GM23338 (cell line): ENCODE data around the gene NCAPH2. TPM values are rescaled to one million over a fixed set of nuclear protein-coding genes. Genes with fewer than 3 reads are reported as not detected.
A peak's percentile ranks its signal among the peaks of the same experiment; 100 is the strongest.

Source experiments
- ATAC-seq: fragments of 200-7000 bp; cut with Tn5 transposase; 3 replicates; pipeline ENCODE4 v1.9.1; 2020
- DNase-seq: peaks from one replicate; pipeline ENCODE4 v3.0.0-alpha.2; 2015; ENCODE audit warnings: low spot score
- H2AFZ ChIP-seq: fragments of 200-600 bp; sonication (generic); 2 replicates; pipeline ENCODE4 v1.8.0; 2016; ENCODE audit warnings: antibody characterized with exemption, mild to moderate bottlenecking, moderate library complexity
- H3F3A ChIP-seq: fragments of 200-600 bp; sonication (generic); replicated peaks from 2 replicates; pipeline ENCODE4 v1.8.0; 2017; ENCODE audit warnings: antibody characterized with exemption, mixed run types, low read depth
- H3K27ac ChIP-seq: fragments of 200-600 bp; sonication (generic); 2 replicates; pipeline ENCODE4 v1.6.1; 2016; ENCODE audit warnings: low read depth
- H3K27me3 ChIP-seq: fragments of 200-600 bp; sonication (generic); 2 replicates; pipeline ENCODE4 v1.8.0; 2016; ENCODE audit warnings: mild to moderate bottlenecking, mixed run types, moderate library complexity; ENCODE audit not compliant: insufficient read depth
- H3K36me3 ChIP-seq: fragments of 200-600 bp; sonication (generic); 2 replicates; pipeline ENCODE4 v1.8.0; 2016; ENCODE audit warnings: mild to moderate bottlenecking; ENCODE audit not compliant: insufficient read depth
- H3K4me1 ChIP-seq: fragments of 200-600 bp; sonication (generic); 2 replicates; pipeline ENCODE4 v1.8.0; 2016; ENCODE audit warnings: mild to moderate bottlenecking, moderate library complexity; ENCODE audit not compliant: insufficient read depth
- H3K4me2 ChIP-seq: fragments of 200-600 bp; sonication (generic); 2 replicates; pipeline ENCODE4 v1.7.1; 2017; ENCODE audit warnings: mixed run types
- H3K4me3 ChIP-seq: fragments of 200-600 bp; sonication (generic); 2 replicates; pipeline ENCODE4 v1.6.1; 2016; ENCODE audit warnings: mixed run types
- H3K79me2 ChIP-seq: fragments of 200-600 bp; sonication (generic); replicated peaks from 2 replicates; pipeline ENCODE4 v1.8.0; 2017; ENCODE audit warnings: mild to moderate bottlenecking; ENCODE audit not compliant: insufficient read depth
- H3K9me2 ChIP-seq: fragments of 200-600 bp; sonication (generic); 2 replicates; pipeline ENCODE4 v1.8.0; 2017; ENCODE audit not compliant: insufficient read depth
- H4K20me1 ChIP-seq: fragments of 200-600 bp; sonication (generic); replicated peaks from 2 replicates; pipeline ENCODE4 v1.8.0; 2017; ENCODE audit warnings: mild to moderate bottlenecking; ENCODE audit not compliant: insufficient read depth
- H3K27ac Mint-ChIP-seq: 2 replicates; pipeline ENCODE4 v1.8.0; 2020; ENCODE audit warnings: inconsistent platforms, mild to moderate bottlenecking, moderate library complexity, mixed read lengths
- H3K27me3 Mint-ChIP-seq: 3 replicates; pipeline ENCODE4 v1.8.0; 2022; ENCODE audit warnings: low read depth, mild to moderate bottlenecking, moderate library complexity, mixed read lengths, inconsistent platforms; ENCODE audit not compliant: insufficient read depth, poor library complexity
- H3K36me3 Mint-ChIP-seq: 3 replicates; pipeline ENCODE4 v1.8.0; 2021; ENCODE audit warnings: low read depth, mild to moderate bottlenecking, inconsistent platforms, moderate library complexity, mixed read lengths
- H3K4me1 Mint-ChIP-seq: 3 replicates; pipeline ENCODE4 v1.8.0; 2020; ENCODE audit warnings: mild to moderate bottlenecking, inconsistent platforms, mixed read lengths
- H3K4me3 Mint-ChIP-seq: 3 replicates; pipeline ENCODE4 v1.8.0; 2021; ENCODE audit warnings: moderate library complexity, mild to moderate bottlenecking, inconsistent platforms, mixed read lengths
- H3K9me3 Mint-ChIP-seq: 3 replicates; pipeline ENCODE4 v1.8.0; 2020; ENCODE audit warnings: moderate library complexity, mild to moderate bottlenecking, inconsistent platforms, mixed read lengths
- CTCF ChIP-seq, 2 experiments: fragments of 200-600 bp in 1 of 2; sonication (generic) in 1 of 2; conservative IDR thresholded peaks; 2 replicates each; pipeline versions ENCODE4 v1.5.1 to v1.6.1; 2016 to 2017; ENCODE audit warnings: antibody characterized with exemption in 2 of 2, low read depth in 2 of 2, mild to moderate bottlenecking in 2 of 2, moderate library complexity in 1 of 2
- ETS1 ChIP-seq: IDR thresholded peaks from 2 replicates; pipeline ENCODE4 v1.6.1; 2016; ENCODE audit warnings: antibody characterized with exemption
- EZH2 ChIP-seq: fragments of 200-600 bp; sonication (generic); IDR thresholded peaks from one replicate; pipeline ENCODE4 v1.8.0; 2017; ENCODE audit warnings: antibody characterized with exemption, mild to moderate bottlenecking, low read depth; ENCODE audit not compliant: unreplicated experiment
- EZH2phosphoT487 ChIP-seq: fragments of 200-600 bp; sonication (generic); IDR thresholded peaks from one replicate; pipeline ENCODE4 v1.8.1; 2018; ENCODE audit warnings: antibody characterized with exemption; ENCODE audit not compliant: unreplicated experiment
- NANOG ChIP-seq: IDR thresholded peaks from 2 replicates; pipeline ENCODE4 v1.6.1; 2016; ENCODE audit warnings: antibody characterized with exemption, borderline replicate concordance
- POLR2AphosphoS5 ChIP-seq: IDR thresholded peaks from 2 replicates; pipeline ENCODE4 v1.6.1; 2016; ENCODE audit warnings: antibody characterized with exemption, low read depth
- REST ChIP-seq: IDR thresholded peaks from one replicate; pipeline ENCODE4 v1.6.1; 2018; ENCODE audit warnings: antibody characterized with exemption; ENCODE audit not compliant: unreplicated experiment
- STAT1 ChIP-seq: IDR thresholded peaks from one replicate; pipeline ENCODE4 v1.6.1; 2016; ENCODE audit warnings: antibody characterized with exemption; ENCODE audit not compliant: unreplicated experiment
- ZNF331 ChIP-seq: fragments of 250-450 bp; sonication (Bioruptor Pico); IDR thresholded peaks from 2 replicates; pipeline ENCODE4 v1.5.0; 2020; ENCODE audit warnings: low read depth, mild to moderate bottlenecking, moderate library complexity
- ZNF462 ChIP-seq: fragments of 250-450 bp; sonication (Bioruptor Pico); IDR thresholded peaks from 2 replicates; pipeline ENCODE4 v1.5.0; 2020; ENCODE audit warnings: mild to moderate bottlenecking, moderate library complexity
- polyA plus RNA-seq: library from polyadenylated mRNA; unstranded; fragments of >200 nt; fragmentation: Nextera tagmentation; extraction: Ambion mirVana; gene quantifications from 2 replicates; pipeline ENCODE4 v1.2.1, GENCODE V29; 2016
- total RNA-seq: library from RNA; depleted of rRNA; stranded (reverse); fragments of >200 nt; shearing (Covaris generic); gene quantifications from 2 replicates; pipeline ENCODE4 v1.2.3, GENCODE V29; 2014

NCAPH2 gene
- total and polyA plus RNA-seq, 2 experiments from 2014 or later, result 52.2 to 76.1 TPM

- H3K4me1 Mint-ChIP-seq, result peaks cover 25% of the 10 kb centered on the region
- no peak overlapping the region for H3K27ac Mint-ChIP-seq
- Histone ChIP-seq H3K36me3 (no peaks in the 10 kb centered on the region), H3K4me3 (no peak overlapping the region), H3F3A (no peaks in the 10 kb centered on the region), H4K20me1 (peaks cover 21% of the 10 kb centered on the region), H3K79me2 (peaks cover 23% of the 10 kb centered on the region), H2AFZ (0 out of 2 replicates have a peak overlapping the region, but pooled peaks have one; percentile 14), H3K9me2 (no peaks in the 10 kb centered on the region), H3K27me3 (peaks cover 23% of the 10 kb centered on the region), H3K4me2 (no peak overlapping the region), H3K4me1 (peaks cover 11% of the 10 kb centered on the region), H3K27ac (no peak overlapping the region)
- H3K27me3 Mint-ChIP-seq, result peaks cover 46% of the 10 kb centered on the region
- no peaks in the 10 kb centered on the region for H3K36me3 Mint-ChIP-seq
- no peak for ATAC-seq
- H3K4me3 Mint-ChIP-seq, result no peak overlapping the region; the same call in 2 of the 3 replicates
- H3K9me3 Mint-ChIP-seq, result no peaks in the 10 kb centered on the region; the same call in 2 of the 3 replicates
- no peak for DNase-seq
- TF ChIP-seq CTCF (conservative IDR thresholded peaks at IDR 0.05; ENCODE audit: low read depth in 2 of 2), result no peak
- TF ChIP-seq POLR2AphosphoS5, result no peak
- TF ChIP-seq EZH2phosphoT487, result no peak
- no peak for TF ChIP-seq REST
- no peak for TF ChIP-seq EZH2
- TF ChIP-seq ZNF331 (CRISPR knock-in tag), result no peak
- no peak for TF ChIP-seq ZNF462 (CRISPR knock-in tag)
- TF ChIP-seq STAT1, result no peak
- no peak for TF ChIP-seq NANOG
- no peak for TF ChIP-seq ETS1
Measured at GRCh38 chr22:50476868-50477267, 31.2 kb upstream of the NCAPH2 start.
